GM23338 (cell line): ENCODE results near the gene CHCHD10. TPM values are rescaled to one million over a fixed set of nuclear protein-coding genes. Genes with fewer than 3 reads are reported as not detected.

Experiments used
- ATAC-seq: fragments of 200-7000 bp; cut with Tn5 transposase; 3 replicates; pipeline ENCODE4 v1.9.1; 2020
- DNase-seq: peaks from one replicate; pipeline ENCODE4 v3.0.0-alpha.2; 2015; ENCODE audit warnings: low spot score
- H2AFZ ChIP-seq: fragments of 200-600 bp; sonication (generic); 2 replicates; pipeline ENCODE4 v1.8.0; 2016; ENCODE audit warnings: antibody characterized with exemption, mild to moderate bottlenecking, moderate library complexity
- H3F3A ChIP-seq: fragments of 200-600 bp; sonication (generic); replicated peaks from 2 replicates; pipeline ENCODE4 v1.8.0; 2017; ENCODE audit warnings: antibody characterized with exemption, mixed run types, low read depth
- H3K27ac ChIP-seq: fragments of 200-600 bp; sonication (generic); 2 replicates; pipeline ENCODE4 v1.6.1; 2016; ENCODE audit warnings: low read depth
- H3K27me3 ChIP-seq: fragments of 200-600 bp; sonication (generic); 2 replicates; pipeline ENCODE4 v1.8.0; 2016; ENCODE audit warnings: mild to moderate bottlenecking, mixed run types, moderate library complexity; ENCODE audit not compliant: insufficient read depth
- H3K36me3 ChIP-seq: fragments of 200-600 bp; sonication (generic); 2 replicates; pipeline ENCODE4 v1.8.0; 2016; ENCODE audit warnings: mild to moderate bottlenecking; ENCODE audit not compliant: insufficient read depth
- H3K4me1 ChIP-seq: fragments of 200-600 bp; sonication (generic); 2 replicates; pipeline ENCODE4 v1.8.0; 2016; ENCODE audit warnings: mild to moderate bottlenecking, moderate library complexity; ENCODE audit not compliant: insufficient read depth
- H3K4me2 ChIP-seq: fragments of 200-600 bp; sonication (generic); 2 replicates; pipeline ENCODE4 v1.7.1; 2017; ENCODE audit warnings: mixed run types
- H3K4me3 ChIP-seq: fragments of 200-600 bp; sonication (generic); 2 replicates; pipeline ENCODE4 v1.6.1; 2016; ENCODE audit warnings: mixed run types
- H3K79me2 ChIP-seq: fragments of 200-600 bp; sonication (generic); replicated peaks from 2 replicates; pipeline ENCODE4 v1.8.0; 2017; ENCODE audit warnings: mild to moderate bottlenecking; ENCODE audit not compliant: insufficient read depth
- H3K9me2 ChIP-seq: fragments of 200-600 bp; sonication (generic); 2 replicates; pipeline ENCODE4 v1.8.0; 2017; ENCODE audit not compliant: insufficient read depth
- H4K20me1 ChIP-seq: fragments of 200-600 bp; sonication (generic); replicated peaks from 2 replicates; pipeline ENCODE4 v1.8.0; 2017; ENCODE audit warnings: mild to moderate bottlenecking; ENCODE audit not compliant: insufficient read depth
- H3K27ac Mint-ChIP-seq: 2 replicates; pipeline ENCODE4 v1.8.0; 2020; ENCODE audit warnings: inconsistent platforms, mild to moderate bottlenecking, moderate library complexity, mixed read lengths
- H3K27me3 Mint-ChIP-seq: 3 replicates; pipeline ENCODE4 v1.8.0; 2022; ENCODE audit warnings: low read depth, mild to moderate bottlenecking, moderate library complexity, mixed read lengths, inconsistent platforms; ENCODE audit not compliant: insufficient read depth, poor library complexity
- H3K36me3 Mint-ChIP-seq: 3 replicates; pipeline ENCODE4 v1.8.0; 2021; ENCODE audit warnings: low read depth, mild to moderate bottlenecking, inconsistent platforms, moderate library complexity, mixed read lengths
- H3K4me1 Mint-ChIP-seq: 3 replicates; pipeline ENCODE4 v1.8.0; 2020; ENCODE audit warnings: mild to moderate bottlenecking, inconsistent platforms, mixed read lengths
- H3K4me3 Mint-ChIP-seq: 3 replicates; pipeline ENCODE4 v1.8.0; 2021; ENCODE audit warnings: moderate library complexity, mild to moderate bottlenecking, inconsistent platforms, mixed read lengths
- H3K9me3 Mint-ChIP-seq: 3 replicates; pipeline ENCODE4 v1.8.0; 2020; ENCODE audit warnings: moderate library complexity, mild to moderate bottlenecking, inconsistent platforms, mixed read lengths
- CREB1 ChIP-seq: fragments of 250-450 bp; sonication (Bioruptor Pico); IDR thresholded peaks from 2 replicates; pipeline ENCODE4 v1.5.0; 2020; ENCODE audit warnings: low read depth, mild to moderate bottlenecking, moderate library complexity
- CTCF ChIP-seq, 2 experiments: fragments of 200-600 bp in 1 of 2; sonication (generic) in 1 of 2; conservative IDR thresholded peaks; 2 replicates each; pipeline versions ENCODE4 v1.5.1 to v1.6.1; 2016 to 2017; ENCODE audit warnings: antibody characterized with exemption in 2 of 2, low read depth in 2 of 2, mild to moderate bottlenecking in 2 of 2, moderate library complexity in 1 of 2
- EZH2 ChIP-seq: fragments of 200-600 bp; sonication (generic); IDR thresholded peaks from one replicate; pipeline ENCODE4 v1.8.0; 2017; ENCODE audit warnings: antibody characterized with exemption, mild to moderate bottlenecking, low read depth; ENCODE audit not compliant: unreplicated experiment
- NANOG ChIP-seq: IDR thresholded peaks from 2 replicates; pipeline ENCODE4 v1.6.1; 2016; ENCODE audit warnings: antibody characterized with exemption, borderline replicate concordance
- POLR2AphosphoS5 ChIP-seq: IDR thresholded peaks from 2 replicates; pipeline ENCODE4 v1.6.1; 2016; ENCODE audit warnings: antibody characterized with exemption, low read depth
- STAT1 ChIP-seq: IDR thresholded peaks from one replicate; pipeline ENCODE4 v1.6.1; 2016; ENCODE audit warnings: antibody characterized with exemption; ENCODE audit not compliant: unreplicated experiment
- ZNF114 ChIP-seq: fragments of 250-450 bp; sonication (Bioruptor Pico); IDR thresholded peaks from 2 replicates; pipeline ENCODE4 v1.5.0; 2020; ENCODE audit warnings: mild to moderate bottlenecking, moderate library complexity
- polyA plus RNA-seq: library from polyadenylated mRNA; unstranded; fragments of >200 nt; fragmentation: Nextera tagmentation; extraction: Ambion mirVana; gene quantifications from 2 replicates; pipeline ENCODE4 v1.2.1, GENCODE V29; 2016
- total RNA-seq: library from RNA; depleted of rRNA; stranded (reverse); fragments of >200 nt; shearing (Covaris generic); gene quantifications from 2 replicates; pipeline ENCODE4 v1.2.3, GENCODE V29; 2014
- TF ChIP-seq, protein P1 (sequence below): IDR thresholded peaks from one replicate; pipeline ENCODE4 v1.6.1; 2018; ENCODE audit warnings: antibody characterized with exemption; ENCODE audit not compliant: unreplicated experiment

CHCHD10 gene
- total and polyA plus RNA-seq, 2 experiments from 2014 or later: 11.4 to 101 TPM

GRCh38 chr22:23804781-23805291 is 37.1 kb upstream of the CHCHD10 start:
- no peaks in the 10 kb centered on the region; the same call in 2 of the 3 replicates for H3K9me3 Mint-ChIP-seq
- Histone ChIP-seq H3F3A (no peaks in the 10 kb centered on the region; the same call in 1 of the 2 replicates), H3K27ac (no peak overlapping the region), H2AFZ (no peak overlapping the region), H3K4me2 (no peak overlapping the region), H3K36me3 (peaks cover 37% of the 10 kb centered on the region), H3K4me3 (no peak overlapping the region), H3K9me2 (no peaks in the 10 kb centered on the region), H3K4me1 (no peaks in the 10 kb centered on the region), H3K79me2 (no peaks in the 10 kb centered on the region), H3K27me3 (no peaks in the 10 kb centered on the region), H4K20me1 (peaks cover 5% of the 10 kb centered on the region; the same call in 1 of the 2 replicates)
- H3K4me1 Mint-ChIP-seq: peaks cover 3% of the 10 kb centered on the region; the same call in 1 of the 3 replicates
- no peak overlapping the region for H3K27ac Mint-ChIP-seq
- peaks cover 85% of the 10 kb centered on the region for H3K36me3 Mint-ChIP-seq
- no peak for DNase-seq
- TF ChIP-seq EZH2: no peak
- TF ChIP-seq CREB1 (CRISPR knock-in tag): no peak
- no peaks in the 10 kb centered on the region for H3K27me3 Mint-ChIP-seq
- H3K4me3 Mint-ChIP-seq: no peak overlapping the region
- ATAC-seq: no peak

DNA sequence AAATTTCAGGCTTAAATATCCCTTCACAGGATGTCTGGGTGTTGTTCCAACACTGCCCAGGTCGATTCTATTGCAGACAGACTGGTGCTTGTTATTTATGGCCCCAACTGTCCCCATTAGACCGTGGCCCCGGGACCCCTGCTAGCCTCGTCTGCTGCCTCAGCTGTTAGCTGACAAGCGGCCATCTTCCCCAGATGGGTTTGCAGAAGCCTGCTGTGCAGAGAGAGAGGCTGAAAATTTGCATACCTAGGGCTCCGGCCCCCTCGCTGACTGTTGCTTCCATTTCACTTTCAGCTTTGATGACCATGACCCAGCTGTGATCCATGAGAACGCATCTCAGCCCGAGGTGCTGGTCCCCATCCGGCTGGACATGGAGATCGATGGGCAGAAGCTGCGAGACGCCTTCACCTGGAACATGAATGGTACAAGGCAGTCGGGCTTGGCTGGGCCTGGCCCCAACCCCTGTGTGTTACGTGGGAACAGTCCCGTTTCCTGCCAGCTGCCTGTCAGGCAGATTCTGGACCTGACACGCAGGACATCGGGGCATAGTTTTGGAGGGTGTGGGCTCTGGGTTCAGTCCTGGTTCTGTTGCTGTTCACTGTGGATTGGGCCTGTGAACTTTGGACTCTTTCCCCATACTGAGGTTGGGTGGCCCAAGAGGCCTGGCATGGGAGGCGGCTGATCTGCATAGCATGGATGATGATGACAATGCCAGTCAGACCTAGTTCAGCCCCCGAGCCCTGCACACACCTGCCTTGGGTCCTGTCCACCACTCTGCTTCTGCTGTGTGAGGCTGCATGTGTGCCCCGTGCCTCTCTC is 35.4 kb upstream of the CHCHD10 start:
- Histone ChIP-seq H3K4me1 (no peaks in the 10 kb centered on the region), H3K4me2 (no peak overlapping the region), H3K9me2 (no peaks in the 10 kb centered on the region), H3K79me2 (no peaks in the 10 kb centered on the region), H3K36me3 (peaks cover 37% of the 10 kb centered on the region), H2AFZ (no peak overlapping the region), H3K27ac (no peak overlapping the region), H4K20me1 (peaks cover 5% of the 10 kb centered on the region), H3F3A (no peaks in the 10 kb centered on the region; the same call in 1 of the 2 replicates), H3K27me3 (no peaks in the 10 kb centered on the region), H3K4me3 (no peak overlapping the region)
- Mint-ChIP-seq H3K27ac (no peak overlapping the region), H3K4me1 (peaks cover 3% of the 10 kb centered on the region; the same call in 1 of the 3 replicates), H3K36me3 (peaks cover 90% of the 10 kb centered on the region), H3K9me3 (no peaks in the 10 kb centered on the region; the same call in 2 of the 3 replicates), H3K4me3 (no peak overlapping the region), H3K27me3 (no peaks in the 10 kb centered on the region)
- ATAC-seq: no peak
- DNase-seq: no peak
- TF ChIP-seq NANOG (no peak), CREB1 (CRISPR knock-in tag) (no peak), STAT1 (no peak), EZH2 (no peak), ZNF114 (no peak), CTCF (conservative IDR thresholded peaks at IDR 0.05; ENCODE audit: low read depth in 2 of 2) (no peak), POLR2AphosphoS5 (no peak)
- TF ChIP-seq, protein P1, sequence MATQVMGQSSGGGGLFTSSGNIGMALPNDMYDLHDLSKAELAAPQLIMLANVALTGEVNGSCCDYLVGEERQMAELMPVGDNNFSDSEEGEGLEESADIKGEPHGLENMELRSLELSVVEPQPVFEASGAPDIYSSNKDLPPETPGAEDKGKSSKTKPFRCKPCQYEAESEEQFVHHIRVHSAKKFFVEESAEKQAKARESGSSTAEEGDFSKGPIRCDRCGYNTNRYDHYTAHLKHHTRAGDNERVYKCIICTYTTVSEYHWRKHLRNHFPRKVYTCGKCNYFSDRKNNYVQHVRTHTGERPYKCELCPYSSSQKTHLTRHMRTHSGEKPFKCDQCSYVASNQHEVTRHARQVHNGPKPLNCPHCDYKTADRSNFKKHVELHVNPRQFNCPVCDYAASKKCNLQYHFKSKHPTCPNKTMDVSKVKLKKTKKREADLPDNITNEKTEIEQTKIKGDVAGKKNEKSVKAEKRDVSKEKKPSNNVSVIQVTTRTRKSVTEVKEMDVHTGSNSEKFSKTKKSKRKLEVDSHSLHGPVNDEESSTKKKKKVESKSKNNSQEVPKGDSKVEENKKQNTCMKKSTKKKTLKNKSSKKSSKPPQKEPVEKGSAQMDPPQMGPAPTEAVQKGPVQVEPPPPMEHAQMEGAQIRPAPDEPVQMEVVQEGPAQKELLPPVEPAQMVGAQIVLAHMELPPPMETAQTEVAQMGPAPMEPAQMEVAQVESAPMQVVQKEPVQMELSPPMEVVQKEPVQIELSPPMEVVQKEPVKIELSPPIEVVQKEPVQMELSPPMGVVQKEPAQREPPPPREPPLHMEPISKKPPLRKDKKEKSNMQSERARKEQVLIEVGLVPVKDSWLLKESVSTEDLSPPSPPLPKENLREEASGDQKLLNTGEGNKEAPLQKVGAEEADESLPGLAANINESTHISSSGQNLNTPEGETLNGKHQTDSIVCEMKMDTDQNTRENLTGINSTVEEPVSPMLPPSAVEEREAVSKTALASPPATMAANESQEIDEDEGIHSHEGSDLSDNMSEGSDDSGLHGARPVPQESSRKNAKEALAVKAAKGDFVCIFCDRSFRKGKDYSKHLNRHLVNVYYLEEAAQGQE: no peak
